H54 (cell line): ENCODE results near the gene OR1M1.
A peak's percentile ranks its signal among the peaks of the same experiment; 100 is the strongest.
"Not testable (repeated sequence)": the region's sequence is repeated elsewhere in the genome, so short reads cannot be mapped to it uniquely, and the experiment has no call there.

ENCODE experiments used
- DNase-seq: peaks from one replicate; pipeline ENCODE4 v3.0.0; 2011; ENCODE audit warnings: low spot score, mixed read lengths; ENCODE audit not compliant: insufficient read length
- FAIRE-seq: peaks from 3 replicates; lab custom pipeline; 2011; peaks lifted over from hg19 to GRCh38; lab: Jason Lieb, UNC
- POLR2A ChIP-seq: IDR thresholded peaks from 2 replicates; pipeline ENCODE4 v1.6.1; 2011; ENCODE audit warnings: low read depth, mild to moderate bottlenecking, low read length

The OR1M1 gene

GRCh38 chr19:9086761-9087160, at the start of gene OR1M1:
TSS of gene OR1M1 (plus strand) at chr19:9087061. CDS start at chr19:9093245, 6,184 bp downstream.
- no peak for DNase-seq
- TF ChIP-seq POLR2A: no peak
- no peak for FAIRE-seq

- DNase-seq (no peak), FAIRE-seq (no peak)
- TF ChIP-seq POLR2A: no peak
Measured at GRCh38 chr19:9037400-9038062, 49.3 kb upstream of the OR1M1 start.

- no peak for TF ChIP-seq POLR2A
- FAIRE-seq (no peak), DNase-seq (no peak)
Measured at GRCh38 chr19:9039728-9040127, 47.1 kb upstream of the OR1M1 start.

GRCh38 chr19:9040131-9040530, 46.7 kb upstream of the OR1M1 start:
- TF ChIP-seq POLR2A: no peak
- DNase-seq: peak; percentile 30
- no peak for FAIRE-seq

- DNase-seq (no peak), FAIRE-seq (no peak)
- no peak for TF ChIP-seq POLR2A
Measured at GRCh38 chr19:9041023-9041422, 45.8 kb upstream of the OR1M1 start.

- no peak for TF ChIP-seq POLR2A
- no peak for FAIRE-seq
- DNase-seq: peak; percentile 38
Measured at GRCh38 chr19:9043524-9043923, 43.3 kb upstream of the OR1M1 start.

- DNase-seq: no peak
- TF ChIP-seq POLR2A: no peak
Measured at GRCh38 chr19:9044449-9044848, 42.4 kb upstream of the OR1M1 start.

GRCh38 chr19:9046694-9047093, 40.2 kb upstream of the OR1M1 start:
- no peak for TF ChIP-seq POLR2A
- DNase-seq (no peak), FAIRE-seq (no peak)

More at GRCh38 chr19:9044449-9044848, 42.4 kb upstream of the OR1M1 start:
- no peak for FAIRE-seq

- TF ChIP-seq POLR2A: no peak
- DNase-seq (no peak), FAIRE-seq (no peak)
Measured at GRCh38 chr19:9052894-9053293, 34.0 kb upstream of the OR1M1 start.

GRCh38 chr19:9053674-9054073, 33.2 kb upstream of the OR1M1 start:
- not testable (repeated sequence) for FAIRE-seq, DNase-seq

- no peak for TF ChIP-seq POLR2A
- no peak for FAIRE-seq
- no peak for DNase-seq
Measured at GRCh38 chr19:9054207-9054606, 32.7 kb upstream of the OR1M1 start.

- FAIRE-seq: no peak
- no peak for TF ChIP-seq POLR2A
- DNase-seq: no peak
Measured at GRCh38 chr19:9054765-9055164, 32.1 kb upstream of the OR1M1 start.

GRCh38 chr19:9056131-9056530, 30.7 kb upstream of the OR1M1 start:
- not testable (repeated sequence) for FAIRE-seq, DNase-seq

GRCh38 chr19:9057505-9058258, 29.2 kb upstream of the OR1M1 start:
- TF ChIP-seq POLR2A: no peak
- DNase-seq (no peak), FAIRE-seq (no peak)

- DNase-seq (no peak), FAIRE-seq (no peak)
- no peak for TF ChIP-seq POLR2A
Measured at GRCh38 chr19:9058905-9059667, 27.8 kb upstream of the OR1M1 start.
